Activated CD8-positive, alpha-beta memory T cell treated with anti-CD3 and anti-CD28 coated beads, Interleukin-2, amount 50 U/mL, for 48 hours (primary cell): Measurements from ENCODE around the gene GPRC5B.

Experiments
- DNase-seq: peaks from one replicate; pipeline ENCODE4 v3.0.0-alpha.2; 2020

The GPRC5B gene

GRCh38 chr16:19896951-19897350 lies 12.3 kb upstream of the GPRC5B start:
- no peak for DNase-seq

GRCh38 chr16:19894586-19894985 lies 9.9 kb upstream of the GPRC5B start:
- no peak for DNase-seq

GRCh38 chr16:19892902-19893301 lies 8.3 kb upstream of the GPRC5B start:
- DNase-seq, result no peak

- DNase-seq, result no peak
These were observed 6.3 kb upstream of the GPRC5B start for GRCh38 chr16:19890901-19891300.

GRCh38 chr16:19888834-19889233 lies 4.2 kb upstream of the GPRC5B start:
- DNase-seq, result no peak

- DNase-seq, result peak; percentile 90
These were observed 1.7 kb upstream of the GPRC5B start for GRCh38 chr16:19886073-19886941.

GRCh38 chr16:19885451-19886072 lies 914 bp upstream of the GPRC5B start:
- DNase-seq, result peak; percentile 62

GRCh38 chr16:19883966-19884485 lies 622 bp downstream of the GPRC5B start:
- no peak for DNase-seq

- DNase-seq, result no peak
These were observed 1.2 kb downstream of the GPRC5B start for GRCh38 chr16:19883296-19883965.

- no peak for DNase-seq
These were observed 2.0 kb downstream of the GPRC5B start for GRCh38 chr16:19882646-19883045.

GRCh38 chr16:19882186-19882585 lies 2.5 kb downstream of the GPRC5B start:
- no peak for DNase-seq

- no peak for DNase-seq
These were observed 2.9 kb downstream of the GPRC5B start for GRCh38 chr16:19881783-19882182.

GRCh38 chr16:19881028-19881427 lies 3.6 kb downstream of the GPRC5B start:
- no peak for DNase-seq

GRCh38 chr16:19879241-19879792 lies 5.3 kb downstream of the GPRC5B start:
- no peak for DNase-seq

GRCh38 chr16:19878757-19879156 lies 5.9 kb downstream of the GPRC5B start:
- no peak for DNase-seq

- no peak for DNase-seq
These were observed 8.1 kb downstream of the GPRC5B start for GRCh38 chr16:19876501-19877059.

GRCh38 chr16:19875900-19876299 lies 8.7 kb downstream of the GPRC5B start:
- no peak for DNase-seq

- DNase-seq, result no peak
These were observed 9.6 kb downstream of the GPRC5B start for GRCh38 chr16:19874851-19875546.

- DNase-seq, result no peak
These were observed 10.6 kb downstream of the GPRC5B start for GRCh38 chr16:19874026-19874425.

GRCh38 chr16:19872935-19873334 lies 11.7 kb downstream of the GPRC5B start:
- DNase-seq, result no peak

GRCh38 chr16:19872179-19872863 lies 12.3 kb downstream of the GPRC5B start:
- no peak for DNase-seq

- DNase-seq, result no peak
These were observed 12.9 kb downstream of the GPRC5B start for GRCh38 chr16:19871721-19872120.
